HG02981 (cell line): ENCODE results near the gene PKMYT1.
A peak's percentile ranks its signal among the peaks of the same experiment; 100 is the strongest.

Source experiments
- ATAC-seq: cut with Tn5 transposase; IDR thresholded peaks from one replicate; pipeline ENCODE4 v1.9.1; 2021; ENCODE audit warnings: mild to moderate bottlenecking, moderate library complexity; ENCODE audit not compliant: unreplicated experiment

The PKMYT1 gene

DNA sequence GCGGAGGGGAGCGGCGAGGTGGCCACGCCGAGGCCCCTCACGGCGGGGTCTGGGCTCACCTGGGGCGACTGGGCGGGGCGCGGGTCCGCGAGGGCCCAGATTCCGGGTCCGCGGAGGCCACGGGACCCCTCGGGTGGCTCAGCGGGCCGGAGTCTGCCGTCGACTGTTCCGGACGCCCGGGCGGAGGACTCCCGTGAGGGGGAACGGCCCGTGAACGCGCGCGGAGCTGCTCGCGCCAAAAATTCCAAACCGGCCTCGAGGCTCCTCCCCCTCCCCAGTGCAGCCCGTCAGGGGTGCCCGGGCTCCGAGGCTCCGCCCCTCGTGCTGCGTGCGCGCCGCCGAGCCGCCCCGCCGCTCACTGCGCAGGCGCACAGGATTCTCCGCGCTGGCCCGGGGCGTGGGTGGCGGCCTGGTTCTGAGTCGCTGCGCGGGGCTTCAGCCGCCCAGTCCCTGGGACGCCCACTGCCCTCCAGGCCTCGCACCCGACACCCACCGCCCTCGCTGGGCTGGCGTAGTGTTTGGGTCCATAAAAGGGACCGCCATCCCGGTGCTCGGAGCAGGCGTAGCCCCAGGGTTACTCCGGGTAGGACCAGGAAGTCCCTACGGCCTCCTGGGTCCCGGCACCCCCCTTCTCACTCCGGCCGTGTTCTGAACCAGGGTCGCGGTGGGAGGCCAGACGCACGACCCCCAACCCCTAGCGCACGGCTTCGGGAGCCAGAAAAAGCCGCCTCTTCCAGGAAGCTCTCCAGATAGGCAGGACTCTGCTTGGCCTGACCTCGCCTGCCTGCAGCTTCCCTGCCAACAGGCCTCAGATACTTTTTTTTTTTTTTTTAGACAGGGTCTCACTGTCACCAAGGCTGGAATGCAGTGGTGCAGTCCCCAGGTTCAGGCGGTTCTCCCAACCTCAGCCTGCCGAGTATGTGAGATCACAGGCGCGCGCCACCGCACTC is at the start of gene PKMYT1:
PKMYT1 (minus strand) TSS at position 220 of the 950 bp plus-strand sequence. CDS start 789 bp downstream, outside the sequence.
- ATAC-seq, result peak; percentile 76

DNA sequence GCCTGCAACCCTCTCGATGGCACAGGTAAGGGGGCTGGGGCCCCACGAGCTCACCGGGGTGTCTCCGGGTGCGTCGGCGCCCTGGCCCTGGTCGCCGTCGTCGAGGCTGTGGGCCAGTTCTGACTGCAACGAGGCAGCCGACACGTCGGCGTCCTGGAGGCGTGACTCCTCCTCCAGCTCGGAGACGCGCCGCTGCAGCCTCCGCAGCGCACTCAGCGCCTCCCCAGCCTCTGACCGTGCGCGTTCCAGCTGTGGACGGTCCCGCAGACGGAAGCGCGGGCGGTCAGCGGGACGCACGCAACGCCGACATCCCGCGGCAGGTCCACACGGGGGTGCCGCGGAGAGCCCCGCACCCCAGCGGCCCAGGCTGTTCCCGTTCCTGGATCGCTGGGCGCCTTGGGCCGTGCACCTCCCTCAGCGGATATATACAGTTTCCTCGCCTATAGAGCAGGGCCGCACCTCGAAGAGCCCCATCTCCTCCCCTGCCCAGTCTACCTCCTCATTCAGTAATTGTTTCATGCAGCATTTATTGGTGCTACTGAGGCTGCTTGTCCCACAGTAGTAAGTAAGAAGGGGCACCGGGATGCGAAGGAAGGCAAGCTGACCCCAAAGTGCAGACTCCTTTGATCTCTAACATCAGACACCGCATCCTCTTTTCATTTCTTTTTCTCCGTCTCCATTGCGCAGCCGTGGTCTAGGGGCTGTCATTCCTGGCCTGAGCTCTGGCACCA is 49.4 kb upstream of the PKMYT1 start:
- ATAC-seq, result no peak

DNA sequence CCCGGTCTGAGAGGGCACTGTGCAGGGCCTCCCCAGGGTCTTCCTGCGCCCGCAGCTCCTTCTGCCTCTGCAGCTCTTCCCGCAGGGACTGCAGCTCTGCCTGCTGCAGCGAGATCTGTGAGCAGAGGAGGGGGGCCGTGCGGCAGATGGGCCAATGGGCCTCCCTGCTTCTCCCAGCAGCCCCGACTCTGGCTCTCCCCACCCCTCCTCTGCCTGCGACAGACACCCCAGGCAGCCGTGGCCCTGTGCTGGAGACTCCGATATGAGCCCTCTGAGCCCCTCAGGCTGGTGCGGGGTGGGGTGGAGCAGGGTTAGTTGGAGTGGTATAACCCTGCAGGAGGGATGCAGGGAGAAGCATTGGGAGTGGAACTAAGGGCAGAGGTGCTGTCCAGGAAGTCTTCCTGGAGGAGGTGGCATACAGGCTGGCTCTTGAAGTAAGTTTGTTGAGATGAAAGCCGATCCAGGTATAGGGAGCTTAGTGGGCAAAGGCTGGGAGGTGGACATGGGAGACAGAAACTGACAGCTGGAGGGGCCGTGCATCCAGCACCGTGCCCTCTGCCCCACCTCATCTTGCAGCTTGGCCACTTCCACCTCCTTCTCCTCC is 48.6 kb upstream of the PKMYT1 start:
- no peak for ATAC-seq

DNA sequence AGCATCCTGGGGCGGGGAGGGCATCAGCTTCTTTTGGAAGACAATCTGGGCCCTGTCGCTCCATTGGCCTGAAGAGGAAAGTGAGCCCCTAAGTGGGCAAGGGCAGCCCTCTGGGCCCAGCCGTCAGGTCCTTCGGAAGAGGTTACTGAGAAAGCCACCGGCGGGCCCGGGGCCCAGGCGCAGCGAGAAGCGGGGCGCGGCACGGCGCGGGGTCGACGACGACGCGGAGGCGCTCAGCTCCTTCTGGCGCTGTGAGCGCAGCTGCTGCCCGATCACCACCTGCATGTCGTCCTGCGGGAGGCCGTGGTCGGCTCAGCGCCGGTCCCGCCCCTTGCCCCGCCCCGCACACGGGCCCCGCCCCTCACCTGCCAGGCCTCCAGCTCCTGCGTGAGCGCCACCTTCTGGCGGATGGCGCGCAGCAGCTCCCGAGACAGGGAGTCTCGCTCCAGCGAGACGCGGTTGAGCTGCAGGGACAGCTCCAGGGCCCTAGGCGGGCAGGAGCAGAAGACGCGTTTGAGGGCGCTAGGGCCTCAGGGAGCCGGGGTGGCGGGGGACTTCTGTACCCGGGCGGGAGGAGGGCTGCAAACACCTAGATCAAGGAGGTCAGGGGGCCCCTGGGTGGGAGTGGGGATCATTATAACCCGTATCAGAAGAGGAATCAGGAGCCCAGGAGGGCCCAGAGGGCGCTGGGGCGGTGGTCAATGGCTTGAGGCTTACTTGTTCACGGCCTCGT is 47.9 kb upstream of the PKMYT1 start:
- ATAC-seq, result peak; percentile 29

DNA sequence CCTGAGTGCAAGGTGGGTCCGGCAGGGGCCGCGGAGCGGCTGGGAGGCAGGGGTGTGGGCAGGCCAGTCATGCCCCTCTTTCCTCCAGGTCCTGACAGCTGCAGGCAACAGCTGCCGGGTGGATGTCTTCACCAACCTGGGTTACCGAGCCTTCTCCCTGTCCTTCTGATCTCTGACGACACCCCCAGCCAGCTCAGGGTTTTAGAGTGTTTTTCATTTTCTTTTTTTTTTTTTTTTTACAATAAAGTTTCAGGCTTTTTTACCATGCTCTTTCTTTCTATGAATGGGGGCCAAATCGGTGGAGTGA is 47.2 kb upstream of the PKMYT1 start:
- ATAC-seq, result no peak

DNA sequence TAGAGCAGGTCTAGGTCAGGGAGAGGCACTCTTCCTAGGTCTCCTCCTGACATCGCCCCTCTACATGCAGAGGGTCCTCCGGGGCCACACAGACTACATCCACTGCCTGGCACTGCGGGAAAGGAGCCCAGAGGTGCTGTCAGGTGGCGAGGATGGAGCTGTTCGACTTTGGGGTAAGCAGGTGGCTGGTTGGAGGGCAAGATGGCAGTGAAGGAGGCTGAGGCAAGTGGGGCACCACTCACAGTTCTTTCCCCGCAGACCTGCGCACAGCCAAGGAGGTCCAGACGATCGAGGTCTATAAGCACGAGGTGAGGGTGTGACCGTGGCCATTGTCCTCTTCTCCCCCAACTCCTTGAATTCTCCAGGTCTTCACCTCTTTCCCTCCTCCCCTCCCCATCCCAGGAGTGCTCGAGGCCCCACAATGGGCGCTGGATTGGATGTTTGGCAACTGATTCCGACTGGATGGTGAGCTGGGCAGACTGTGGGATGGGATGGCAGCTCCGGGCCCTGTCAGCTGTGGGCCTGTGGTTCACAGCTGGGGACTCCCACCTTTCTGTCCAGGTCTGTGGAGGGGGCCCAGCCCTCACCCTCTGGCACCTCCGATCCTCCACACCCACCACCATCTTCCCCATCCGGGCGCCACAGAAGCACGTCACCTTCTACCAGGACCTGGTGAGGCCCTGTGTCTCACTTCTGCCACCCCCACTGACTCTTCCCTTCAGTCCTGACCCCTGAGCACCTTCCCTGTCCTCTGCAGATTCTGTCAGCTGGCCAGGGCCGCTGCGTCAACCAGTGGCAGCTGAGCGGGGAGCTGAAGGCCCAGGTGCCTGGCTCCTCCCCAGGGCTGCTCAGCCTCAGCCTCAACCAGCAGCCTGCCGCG is 46.6 kb upstream of the PKMYT1 start:
- ATAC-seq, result no peak

DNA sequence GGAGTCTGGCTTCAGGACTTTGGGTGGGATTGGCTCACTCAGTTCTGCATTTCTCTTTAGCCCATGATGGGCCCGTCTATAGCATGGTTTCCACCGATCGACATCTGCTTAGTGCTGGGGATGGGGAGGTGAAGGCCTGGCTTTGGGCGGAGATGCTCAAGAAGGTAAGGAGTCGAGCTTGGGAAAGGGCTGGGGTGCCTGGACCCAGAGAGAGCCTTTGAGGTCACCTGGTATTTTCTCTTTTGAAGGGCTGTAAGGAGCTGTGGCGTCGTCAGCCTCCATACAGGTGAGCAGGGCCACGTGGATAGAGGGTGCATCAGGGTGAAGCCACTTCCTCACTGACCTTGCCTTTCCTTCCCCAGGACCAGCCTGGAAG is 45.7 kb upstream of the PKMYT1 start:
- no peak for ATAC-seq

DNA sequence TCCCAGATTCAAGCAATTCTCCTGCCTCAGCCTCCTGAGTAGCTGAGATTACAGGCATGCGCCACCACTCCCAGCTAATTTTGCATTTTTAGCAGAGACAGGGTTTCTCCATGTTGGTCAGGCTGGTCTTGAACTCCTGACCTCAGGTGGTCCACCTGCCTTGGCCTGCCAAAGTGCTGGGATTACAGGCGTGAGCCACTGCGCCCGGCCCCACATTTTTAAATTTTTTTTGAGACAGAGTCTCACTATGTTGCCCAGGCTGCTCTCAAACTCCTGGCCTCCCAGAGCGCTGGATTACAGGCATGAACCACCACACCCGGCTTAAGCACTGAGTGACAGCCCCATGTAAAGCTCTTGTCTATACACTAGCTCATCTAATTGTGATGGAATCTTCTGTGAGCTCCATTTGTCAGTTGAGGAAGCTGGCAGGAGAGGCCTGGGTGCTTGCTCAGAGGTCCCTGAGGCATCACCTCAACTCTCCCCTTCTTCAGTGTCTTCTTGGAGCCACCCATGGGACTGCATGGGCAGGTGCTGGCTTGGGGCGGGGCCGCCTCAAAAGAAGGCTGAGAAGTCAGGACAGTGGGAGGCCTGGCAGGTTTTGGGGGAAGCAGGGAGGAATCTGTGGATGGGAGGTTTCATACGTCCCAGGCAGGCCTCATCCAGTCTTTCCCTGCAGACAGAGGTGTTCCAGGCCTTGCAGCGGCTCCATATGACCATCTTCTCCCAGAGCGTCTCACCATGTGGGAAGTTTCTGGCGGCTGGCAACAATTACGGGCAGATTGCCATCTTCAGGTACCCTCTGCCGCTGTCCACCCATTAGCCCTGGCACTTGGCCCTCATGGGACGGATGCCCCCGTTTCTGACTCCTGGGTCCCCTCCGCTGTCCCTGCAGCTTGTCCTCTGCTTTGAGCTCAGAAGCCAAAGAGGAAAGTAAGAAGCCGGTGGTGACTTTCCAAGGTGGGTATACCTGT is 45.1 kb upstream of the PKMYT1 start:
- ATAC-seq, result no peak

DNA sequence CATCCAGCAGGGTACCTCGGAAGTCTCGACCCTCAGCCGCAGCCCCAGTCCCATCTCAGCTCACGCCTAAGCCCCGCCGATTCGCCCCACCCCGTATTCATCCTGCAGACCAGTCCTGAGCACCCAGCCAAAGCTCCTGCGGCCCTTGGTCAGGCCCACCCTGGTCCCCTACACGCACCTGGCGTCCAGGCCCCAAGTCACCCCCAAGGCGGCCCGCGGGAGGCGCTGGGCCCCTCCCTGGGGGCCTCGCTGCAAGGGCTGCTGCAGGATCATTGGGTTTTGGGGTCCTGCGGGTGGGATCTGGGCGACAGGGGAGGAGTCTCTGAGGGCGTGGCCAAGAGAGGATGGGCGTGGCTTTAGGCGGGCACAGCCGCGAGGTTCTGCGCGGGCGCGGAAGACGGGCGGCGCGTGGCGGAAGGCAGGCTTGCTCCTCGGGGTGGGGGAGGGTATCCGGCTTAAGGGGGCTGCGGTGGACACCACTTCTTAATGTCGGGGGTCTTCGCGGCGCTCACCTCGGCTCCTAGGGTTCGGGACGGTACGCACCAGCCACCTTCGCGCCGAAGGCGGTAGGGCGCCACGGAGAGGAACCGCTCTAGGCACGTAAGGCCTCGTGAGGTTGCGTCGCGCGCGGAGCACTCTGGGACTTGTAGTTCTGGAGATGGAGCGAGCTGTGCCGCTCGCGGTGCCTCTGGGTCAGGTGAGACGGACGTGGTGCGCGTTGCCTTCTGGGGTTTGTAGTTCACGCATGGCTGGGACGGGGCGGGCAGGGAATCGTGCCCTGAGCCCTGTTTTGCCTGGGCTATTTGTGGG is 43.6 kb upstream of the PKMYT1 start, which contains the start of the genes HCFC1R1 and THOC6:
HCFC1R1 (minus strand) TSS at position 274 of the 810 bp plus-strand sequence; CDS start at position 273, 1 bp downstream.
THOC6 (plus strand) TSS at position 367 of the 810 bp plus-strand sequence; CDS start at position 659, 292 bp downstream.
- ATAC-seq, result peak; percentile 69

DNA sequence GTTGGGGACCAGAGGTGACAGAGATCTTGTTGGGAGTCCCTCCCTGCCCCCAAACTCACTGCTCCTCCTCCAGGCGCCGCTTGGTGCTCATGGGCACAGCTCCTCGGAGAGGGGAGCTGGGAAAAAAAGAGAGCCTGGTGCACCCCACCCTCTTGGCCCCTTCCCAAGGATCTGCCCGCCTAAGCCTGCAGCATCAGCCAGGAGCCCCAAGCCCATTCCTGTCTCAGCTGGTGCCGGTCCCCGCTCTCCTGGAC is 43.1 kb upstream of the PKMYT1 start:
- no peak for ATAC-seq

DNA sequence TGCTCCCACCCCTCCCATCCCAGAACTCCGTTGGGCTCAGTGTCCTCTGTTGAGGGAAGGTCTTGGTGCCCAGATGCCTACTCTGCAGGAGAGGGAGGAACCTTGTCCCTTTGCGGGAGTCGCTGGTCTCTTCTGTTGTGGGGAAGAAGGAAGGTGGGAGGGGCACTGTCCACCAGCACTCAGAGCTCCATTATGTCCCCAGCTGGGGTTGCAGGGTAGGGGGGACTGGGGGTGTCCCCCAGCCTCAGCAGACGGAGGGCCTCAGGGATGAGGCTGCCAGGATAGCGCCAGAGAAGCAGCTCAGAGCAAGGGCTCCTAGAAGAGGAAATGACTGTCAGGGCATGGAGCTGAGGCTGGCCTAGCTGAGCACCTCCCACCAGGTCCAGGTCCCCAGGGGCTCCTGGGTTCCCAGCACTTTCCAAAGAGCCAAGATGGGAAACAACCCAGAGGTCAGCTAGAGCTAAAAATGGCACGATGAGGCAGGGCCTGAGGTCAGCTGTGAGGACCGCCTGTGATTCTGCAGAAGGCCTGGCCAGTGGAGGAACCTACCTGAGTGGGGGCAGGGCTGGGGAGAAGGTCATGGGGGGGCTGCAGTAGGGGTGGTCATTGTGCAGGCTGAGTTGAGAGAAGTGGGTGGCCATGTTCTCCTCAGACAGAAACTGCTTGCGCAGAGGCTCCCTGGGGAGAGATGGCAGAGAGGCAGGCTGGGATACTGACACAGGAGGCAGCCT is 42.6 kb upstream of the PKMYT1 start:
- no peak for ATAC-seq

DNA sequence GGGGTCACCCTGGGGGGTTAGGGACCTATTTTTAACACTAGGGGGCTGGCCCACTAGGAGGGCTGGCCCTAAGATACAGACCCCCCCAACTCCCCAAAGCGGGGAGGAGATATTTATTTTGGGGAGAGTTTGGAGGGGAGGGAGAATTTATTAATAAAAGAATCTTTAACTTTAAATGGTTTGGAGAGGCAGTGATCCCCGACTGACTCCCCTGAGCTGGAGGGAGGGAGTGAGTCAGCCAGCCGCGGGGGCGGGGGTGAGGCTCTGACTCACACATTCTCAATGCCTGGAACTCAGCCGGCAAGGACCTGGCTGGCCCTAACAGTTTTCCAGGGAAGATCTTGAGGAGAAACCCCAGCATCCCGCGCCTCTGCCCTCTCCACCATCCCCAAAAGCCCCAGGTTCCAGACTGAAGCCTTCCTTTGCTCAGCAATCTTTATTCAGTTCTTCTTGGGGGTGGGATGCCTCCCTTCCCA is 42.0 kb upstream of the PKMYT1 start:
- no peak for ATAC-seq

DNA sequence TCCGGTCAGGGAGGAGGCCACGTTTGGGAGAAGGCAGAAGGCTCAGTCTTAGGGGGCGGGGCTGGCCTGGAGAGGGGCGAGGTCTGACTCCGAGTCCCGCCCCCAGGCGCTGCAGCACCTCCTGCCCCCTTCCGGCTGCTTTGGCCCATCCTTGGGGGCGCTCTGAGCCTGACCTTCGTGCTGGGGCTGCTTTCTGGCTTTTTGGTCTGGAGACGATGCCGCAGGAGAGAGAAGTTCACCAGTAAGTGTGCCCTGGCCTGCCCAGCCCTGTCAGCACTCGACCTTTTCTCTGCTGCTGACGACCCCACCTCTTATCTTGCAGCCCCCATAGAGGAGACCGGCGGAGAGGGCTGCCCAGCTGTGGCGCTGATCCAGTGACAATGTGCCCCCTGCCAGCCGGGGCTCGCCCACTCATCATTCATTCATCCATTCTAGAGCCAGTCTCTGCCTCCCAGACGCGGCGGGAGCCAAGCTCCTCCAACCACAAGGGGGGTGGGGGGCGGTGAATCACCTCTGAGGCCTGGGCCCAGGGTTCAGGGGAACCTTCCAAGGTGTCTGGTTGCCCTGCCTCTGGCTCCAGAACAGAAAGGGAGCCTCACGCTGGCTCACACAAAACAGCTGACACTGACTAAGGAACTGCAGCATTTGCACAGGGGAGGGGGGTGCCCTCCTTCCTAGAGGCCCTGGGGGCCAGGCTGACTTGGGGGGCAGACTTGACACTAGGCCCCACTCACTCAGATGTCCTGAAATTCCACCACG is 41.4 kb upstream of the PKMYT1 start:
- ATAC-seq, result no peak

DNA sequence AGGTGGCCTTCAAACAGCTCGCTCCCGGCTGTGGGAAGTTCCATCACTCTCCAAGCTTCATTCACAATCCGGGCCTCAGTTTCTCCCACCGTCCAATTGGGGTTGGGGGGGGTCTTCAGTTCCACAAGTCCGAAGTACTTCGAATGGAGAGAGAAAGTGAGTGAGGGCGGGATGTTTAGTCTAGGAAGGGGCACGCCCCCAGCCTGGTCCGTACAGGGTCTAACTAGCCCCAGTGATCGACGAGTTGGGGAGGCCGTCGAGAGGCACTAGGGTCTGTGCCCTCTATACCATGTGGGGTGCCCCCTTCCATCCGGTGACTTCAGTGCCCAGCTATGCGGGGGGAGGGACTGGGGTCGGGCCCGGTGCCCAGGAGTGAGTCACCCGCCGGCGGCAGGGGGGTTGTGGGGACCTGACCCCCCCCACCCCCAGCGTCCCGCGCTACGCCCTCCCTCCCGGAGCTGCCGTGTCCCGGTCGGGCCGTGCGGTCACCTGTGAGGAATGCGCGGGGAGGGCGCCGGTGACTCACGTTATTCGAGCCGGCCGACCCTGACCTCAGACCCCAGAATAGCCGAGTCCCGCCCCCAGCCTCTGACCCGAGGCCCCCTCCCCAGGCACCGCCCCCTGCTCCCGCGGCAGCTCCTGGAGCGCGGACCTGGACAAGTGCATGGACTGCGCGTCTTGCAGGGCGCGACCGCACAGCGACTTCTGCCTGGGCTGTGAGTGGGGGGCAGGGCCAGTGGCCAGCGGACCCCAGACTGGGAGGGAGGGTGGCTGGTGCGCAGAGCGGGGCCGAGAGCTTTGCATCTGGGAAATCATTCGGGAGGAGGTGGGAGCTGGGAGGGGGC is 40.6 kb upstream of the PKMYT1 start:
- no peak for ATAC-seq

DNA sequence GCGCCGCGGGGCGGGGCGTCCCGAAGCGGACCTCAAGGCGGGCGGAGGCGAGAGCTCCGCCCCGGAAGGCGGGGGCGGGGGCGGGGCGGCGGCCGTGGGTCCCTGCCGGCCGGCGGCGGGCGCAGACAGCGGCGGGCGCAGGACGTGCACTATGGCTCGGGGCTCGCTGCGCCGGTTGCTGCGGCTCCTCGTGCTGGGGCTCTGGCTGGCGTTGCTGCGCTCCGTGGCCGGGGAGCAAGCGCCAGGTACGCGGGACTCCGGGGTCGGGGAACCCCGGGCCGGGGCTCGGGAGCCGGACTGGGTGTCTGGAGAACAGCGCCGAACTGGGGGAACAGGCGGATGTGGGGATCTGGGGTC is 40.0 kb upstream of the PKMYT1 start, which contains the start of gene TNFRSF12A:
TNFRSF12A (plus strand) TSS at position 122 of the 357 bp plus-strand sequence; CDS start at position 152, 30 bp downstream.
- no peak for ATAC-seq
